GM23338 (cell line): ENCODE data around the gene L3MBTL1. TPM values are rescaled to one million over a fixed set of nuclear protein-coding genes. Genes with fewer than 3 reads are reported as not detected.

Source experiments
- ATAC-seq: fragments of 200-7000 bp; cut with Tn5 transposase; 3 replicates; pipeline ENCODE4 v1.9.1; 2020
- DNase-seq: peaks from one replicate; pipeline ENCODE4 v3.0.0-alpha.2; 2015; ENCODE audit warnings: low spot score
- H2AFZ ChIP-seq: fragments of 200-600 bp; sonication (generic); 2 replicates; pipeline ENCODE4 v1.8.0; 2016; ENCODE audit warnings: antibody characterized with exemption, mild to moderate bottlenecking, moderate library complexity
- H3F3A ChIP-seq: fragments of 200-600 bp; sonication (generic); replicated peaks from 2 replicates; pipeline ENCODE4 v1.8.0; 2017; ENCODE audit warnings: antibody characterized with exemption, mixed run types, low read depth
- H3K27ac ChIP-seq: fragments of 200-600 bp; sonication (generic); 2 replicates; pipeline ENCODE4 v1.6.1; 2016; ENCODE audit warnings: low read depth
- H3K27me3 ChIP-seq: fragments of 200-600 bp; sonication (generic); 2 replicates; pipeline ENCODE4 v1.8.0; 2016; ENCODE audit warnings: mild to moderate bottlenecking, mixed run types, moderate library complexity; ENCODE audit not compliant: insufficient read depth
- H3K36me3 ChIP-seq: fragments of 200-600 bp; sonication (generic); 2 replicates; pipeline ENCODE4 v1.8.0; 2016; ENCODE audit warnings: mild to moderate bottlenecking; ENCODE audit not compliant: insufficient read depth
- H3K4me1 ChIP-seq: fragments of 200-600 bp; sonication (generic); 2 replicates; pipeline ENCODE4 v1.8.0; 2016; ENCODE audit warnings: mild to moderate bottlenecking, moderate library complexity; ENCODE audit not compliant: insufficient read depth
- H3K4me2 ChIP-seq: fragments of 200-600 bp; sonication (generic); 2 replicates; pipeline ENCODE4 v1.7.1; 2017; ENCODE audit warnings: mixed run types
- H3K4me3 ChIP-seq: fragments of 200-600 bp; sonication (generic); 2 replicates; pipeline ENCODE4 v1.6.1; 2016; ENCODE audit warnings: mixed run types
- H3K79me2 ChIP-seq: fragments of 200-600 bp; sonication (generic); replicated peaks from 2 replicates; pipeline ENCODE4 v1.8.0; 2017; ENCODE audit warnings: mild to moderate bottlenecking; ENCODE audit not compliant: insufficient read depth
- H3K9me2 ChIP-seq: fragments of 200-600 bp; sonication (generic); 2 replicates; pipeline ENCODE4 v1.8.0; 2017; ENCODE audit not compliant: insufficient read depth
- H4K20me1 ChIP-seq: fragments of 200-600 bp; sonication (generic); replicated peaks from 2 replicates; pipeline ENCODE4 v1.8.0; 2017; ENCODE audit warnings: mild to moderate bottlenecking; ENCODE audit not compliant: insufficient read depth
- H3K27ac Mint-ChIP-seq: 2 replicates; pipeline ENCODE4 v1.8.0; 2020; ENCODE audit warnings: inconsistent platforms, mild to moderate bottlenecking, moderate library complexity, mixed read lengths
- H3K27me3 Mint-ChIP-seq: 3 replicates; pipeline ENCODE4 v1.8.0; 2022; ENCODE audit warnings: low read depth, mild to moderate bottlenecking, moderate library complexity, mixed read lengths, inconsistent platforms; ENCODE audit not compliant: insufficient read depth, poor library complexity
- H3K36me3 Mint-ChIP-seq: 3 replicates; pipeline ENCODE4 v1.8.0; 2021; ENCODE audit warnings: low read depth, mild to moderate bottlenecking, inconsistent platforms, moderate library complexity, mixed read lengths
- H3K4me1 Mint-ChIP-seq: 3 replicates; pipeline ENCODE4 v1.8.0; 2020; ENCODE audit warnings: mild to moderate bottlenecking, inconsistent platforms, mixed read lengths
- H3K4me3 Mint-ChIP-seq: 3 replicates; pipeline ENCODE4 v1.8.0; 2021; ENCODE audit warnings: moderate library complexity, mild to moderate bottlenecking, inconsistent platforms, mixed read lengths
- H3K9me3 Mint-ChIP-seq: 3 replicates; pipeline ENCODE4 v1.8.0; 2020; ENCODE audit warnings: moderate library complexity, mild to moderate bottlenecking, inconsistent platforms, mixed read lengths
- CREB1 ChIP-seq: fragments of 250-450 bp; sonication (Bioruptor Pico); IDR thresholded peaks from 2 replicates; pipeline ENCODE4 v1.5.0; 2020; ENCODE audit warnings: low read depth, mild to moderate bottlenecking, moderate library complexity
- ETS1 ChIP-seq: IDR thresholded peaks from 2 replicates; pipeline ENCODE4 v1.6.1; 2016; ENCODE audit warnings: antibody characterized with exemption
- EZH2 ChIP-seq: fragments of 200-600 bp; sonication (generic); IDR thresholded peaks from one replicate; pipeline ENCODE4 v1.8.0; 2017; ENCODE audit warnings: antibody characterized with exemption, mild to moderate bottlenecking, low read depth; ENCODE audit not compliant: unreplicated experiment
- EZH2phosphoT487 ChIP-seq: fragments of 200-600 bp; sonication (generic); IDR thresholded peaks from one replicate; pipeline ENCODE4 v1.8.1; 2018; ENCODE audit warnings: antibody characterized with exemption; ENCODE audit not compliant: unreplicated experiment
- JUNB ChIP-seq: IDR thresholded peaks from one replicate; pipeline ENCODE4 v1.6.1; 2016; ENCODE audit warnings: antibody characterized with exemption; ENCODE audit not compliant: unreplicated experiment
- NANOG ChIP-seq: IDR thresholded peaks from 2 replicates; pipeline ENCODE4 v1.6.1; 2016; ENCODE audit warnings: antibody characterized with exemption, borderline replicate concordance
- POLR2AphosphoS5 ChIP-seq: IDR thresholded peaks from 2 replicates; pipeline ENCODE4 v1.6.1; 2016; ENCODE audit warnings: antibody characterized with exemption, low read depth
- STAT1 ChIP-seq: IDR thresholded peaks from one replicate; pipeline ENCODE4 v1.6.1; 2016; ENCODE audit warnings: antibody characterized with exemption; ENCODE audit not compliant: unreplicated experiment
- ZNF114 ChIP-seq: fragments of 250-450 bp; sonication (Bioruptor Pico); IDR thresholded peaks from 2 replicates; pipeline ENCODE4 v1.5.0; 2020; ENCODE audit warnings: mild to moderate bottlenecking, moderate library complexity
- ZNF331 ChIP-seq: fragments of 250-450 bp; sonication (Bioruptor Pico); IDR thresholded peaks from 2 replicates; pipeline ENCODE4 v1.5.0; 2020; ENCODE audit warnings: low read depth, mild to moderate bottlenecking, moderate library complexity
- ZNF462 ChIP-seq: fragments of 250-450 bp; sonication (Bioruptor Pico); IDR thresholded peaks from 2 replicates; pipeline ENCODE4 v1.5.0; 2020; ENCODE audit warnings: mild to moderate bottlenecking, moderate library complexity
- polyA plus RNA-seq: library from polyadenylated mRNA; unstranded; fragments of >200 nt; fragmentation: Nextera tagmentation; extraction: Ambion mirVana; gene quantifications from 2 replicates; pipeline ENCODE4 v1.2.1, GENCODE V29; 2016
- total RNA-seq: library from RNA; depleted of rRNA; stranded (reverse); fragments of >200 nt; shearing (Covaris generic); gene quantifications from 2 replicates; pipeline ENCODE4 v1.2.3, GENCODE V29; 2014
- TF ChIP-seq, protein P1 (sequence below), 2 experiments: fragments of 200-600 bp in 1 of 2; sonication (generic) in 1 of 2; conservative IDR thresholded peaks; 2 replicates each; pipeline versions ENCODE4 v1.5.1 to v1.6.1; 2016 to 2017; ENCODE audit warnings: antibody characterized with exemption in 2 of 2, low read depth in 2 of 2, mild to moderate bottlenecking in 2 of 2, moderate library complexity in 1 of 2
- TF ChIP-seq, protein P2 (sequence below): IDR thresholded peaks from one replicate; pipeline ENCODE4 v1.6.1; 2018; ENCODE audit warnings: antibody characterized with exemption; ENCODE audit not compliant: unreplicated experiment

Gene L3MBTL1
- total and polyA plus RNA-seq, 2 experiments from 2014 or later = 6.5 to 33.6 TPM

GRCh38 chr20:43525021-43525420 is 17.5 kb downstream of the L3MBTL1 start:
- Mint-ChIP-seq H3K27ac (no peak overlapping the region), H3K27me3 (peaks cover 1% of the 10 kb centered on the region), H3K4me3 (no peak overlapping the region), H3K9me3 (no peaks in the 10 kb centered on the region; the same call in none of the 3 replicates), H3K36me3 (peaks cover 4% of the 10 kb centered on the region), H3K4me1 (no peaks in the 10 kb centered on the region)
- Histone ChIP-seq H3K79me2 (0 out of 2 replicates have a peak, but pooled peaks cover 2% of the 10 kb centered on the region), H3K4me1 (no peaks in the 10 kb centered on the region), H4K20me1 (no peaks in the 10 kb centered on the region), H3K27ac (no peak overlapping the region), H3K9me2 (no peaks in the 10 kb centered on the region; the same call in 1 of the 2 replicates), H3K27me3 (no peaks in the 10 kb centered on the region), H3K4me2 (no peak overlapping the region), H2AFZ (no peak overlapping the region), H3F3A (no peaks in the 10 kb centered on the region), H3K36me3 (no peaks in the 10 kb centered on the region), H3K4me3 (no peak overlapping the region)
- no peak for ATAC-seq
- DNase-seq = no peak
- TF ChIP-seq, protein P1, sequence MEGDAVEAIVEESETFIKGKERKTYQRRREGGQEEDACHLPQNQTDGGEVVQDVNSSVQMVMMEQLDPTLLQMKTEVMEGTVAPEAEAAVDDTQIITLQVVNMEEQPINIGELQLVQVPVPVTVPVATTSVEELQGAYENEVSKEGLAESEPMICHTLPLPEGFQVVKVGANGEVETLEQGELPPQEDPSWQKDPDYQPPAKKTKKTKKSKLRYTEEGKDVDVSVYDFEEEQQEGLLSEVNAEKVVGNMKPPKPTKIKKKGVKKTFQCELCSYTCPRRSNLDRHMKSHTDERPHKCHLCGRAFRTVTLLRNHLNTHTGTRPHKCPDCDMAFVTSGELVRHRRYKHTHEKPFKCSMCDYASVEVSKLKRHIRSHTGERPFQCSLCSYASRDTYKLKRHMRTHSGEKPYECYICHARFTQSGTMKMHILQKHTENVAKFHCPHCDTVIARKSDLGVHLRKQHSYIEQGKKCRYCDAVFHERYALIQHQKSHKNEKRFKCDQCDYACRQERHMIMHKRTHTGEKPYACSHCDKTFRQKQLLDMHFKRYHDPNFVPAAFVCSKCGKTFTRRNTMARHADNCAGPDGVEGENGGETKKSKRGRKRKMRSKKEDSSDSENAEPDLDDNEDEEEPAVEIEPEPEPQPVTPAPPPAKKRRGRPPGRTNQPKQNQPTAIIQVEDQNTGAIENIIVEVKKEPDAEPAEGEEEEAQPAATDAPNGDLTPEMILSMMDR (conservative IDR thresholded peaks at IDR 0.05; ENCODE audit: low read depth in 2 of 2) = no peak
- TF ChIP-seq POLR2AphosphoS5 = no peak
- no peak for TF ChIP-seq ZNF114 (CRISPR knock-in tag)
- no peak for TF ChIP-seq NANOG
- no peak for TF ChIP-seq ETS1
- TF ChIP-seq JUNB = no peak
- no peak for TF ChIP-seq EZH2phosphoT487
- TF ChIP-seq STAT1 = no peak
- TF ChIP-seq ZNF462 = no peak
- TF ChIP-seq, protein P2, sequence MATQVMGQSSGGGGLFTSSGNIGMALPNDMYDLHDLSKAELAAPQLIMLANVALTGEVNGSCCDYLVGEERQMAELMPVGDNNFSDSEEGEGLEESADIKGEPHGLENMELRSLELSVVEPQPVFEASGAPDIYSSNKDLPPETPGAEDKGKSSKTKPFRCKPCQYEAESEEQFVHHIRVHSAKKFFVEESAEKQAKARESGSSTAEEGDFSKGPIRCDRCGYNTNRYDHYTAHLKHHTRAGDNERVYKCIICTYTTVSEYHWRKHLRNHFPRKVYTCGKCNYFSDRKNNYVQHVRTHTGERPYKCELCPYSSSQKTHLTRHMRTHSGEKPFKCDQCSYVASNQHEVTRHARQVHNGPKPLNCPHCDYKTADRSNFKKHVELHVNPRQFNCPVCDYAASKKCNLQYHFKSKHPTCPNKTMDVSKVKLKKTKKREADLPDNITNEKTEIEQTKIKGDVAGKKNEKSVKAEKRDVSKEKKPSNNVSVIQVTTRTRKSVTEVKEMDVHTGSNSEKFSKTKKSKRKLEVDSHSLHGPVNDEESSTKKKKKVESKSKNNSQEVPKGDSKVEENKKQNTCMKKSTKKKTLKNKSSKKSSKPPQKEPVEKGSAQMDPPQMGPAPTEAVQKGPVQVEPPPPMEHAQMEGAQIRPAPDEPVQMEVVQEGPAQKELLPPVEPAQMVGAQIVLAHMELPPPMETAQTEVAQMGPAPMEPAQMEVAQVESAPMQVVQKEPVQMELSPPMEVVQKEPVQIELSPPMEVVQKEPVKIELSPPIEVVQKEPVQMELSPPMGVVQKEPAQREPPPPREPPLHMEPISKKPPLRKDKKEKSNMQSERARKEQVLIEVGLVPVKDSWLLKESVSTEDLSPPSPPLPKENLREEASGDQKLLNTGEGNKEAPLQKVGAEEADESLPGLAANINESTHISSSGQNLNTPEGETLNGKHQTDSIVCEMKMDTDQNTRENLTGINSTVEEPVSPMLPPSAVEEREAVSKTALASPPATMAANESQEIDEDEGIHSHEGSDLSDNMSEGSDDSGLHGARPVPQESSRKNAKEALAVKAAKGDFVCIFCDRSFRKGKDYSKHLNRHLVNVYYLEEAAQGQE = no peak
- TF ChIP-seq CREB1 (CRISPR knock-in tag) = no peak
- no peak for TF ChIP-seq ZNF331 (CRISPR knock-in tag)
- TF ChIP-seq EZH2 = no peak
